ENCODE data around the gene FGF8. TPM values are rescaled to one million over a fixed set of nuclear protein-coding genes. Genes with fewer than 3 reads are reported as not detected.

The FGF8 gene
- total and polyA plus RNA-seq, 4 donors: 0.08 TPM; not detected in 3

- H3K9me3 ChIP-seq (ENCODE audit: control insufficient read depth in 4 of 4, insufficient read depth in 3 of 4, low read length in 3 of 4): no peaks in the 10 kb centered on the region
- H3K9ac ChIP-seq (ENCODE audit: insufficient read depth in 1 of 2, low read length in 2 of 2): no peak overlapping the region
- H3K27me3 ChIP-seq (ENCODE audit: control insufficient read depth in 3 of 3, insufficient read depth in 3 of 3, low read length in 2 of 3): peaks cover 0 to 5% (median 3%) of the 10 kb centered on the region in 3 donors
- no peaks in the 10 kb centered on the region for H3K36me3 ChIP-seq (ENCODE audit: control insufficient read depth in 4 of 4, insufficient read depth in 4 of 4, low read length in 4 of 4)
- DNase-seq: no peak
- H3K4me1 ChIP-seq (ENCODE audit: control insufficient read depth in 5 of 5, insufficient read depth in 5 of 5, low read length in 5 of 5): no peaks in the 10 kb centered on the region
- 75 to 77% methylated on average over 3 of the region's 3 CpGs for WGBS, 2 donors
- no peak overlapping the region for H3K4me3 ChIP-seq
- no peak overlapping the region for H3K27ac ChIP-seq (ENCODE audit: low read depth in 1 of 2, low read length in 1 of 2)
- TF ChIP-seq, protein P1, sequence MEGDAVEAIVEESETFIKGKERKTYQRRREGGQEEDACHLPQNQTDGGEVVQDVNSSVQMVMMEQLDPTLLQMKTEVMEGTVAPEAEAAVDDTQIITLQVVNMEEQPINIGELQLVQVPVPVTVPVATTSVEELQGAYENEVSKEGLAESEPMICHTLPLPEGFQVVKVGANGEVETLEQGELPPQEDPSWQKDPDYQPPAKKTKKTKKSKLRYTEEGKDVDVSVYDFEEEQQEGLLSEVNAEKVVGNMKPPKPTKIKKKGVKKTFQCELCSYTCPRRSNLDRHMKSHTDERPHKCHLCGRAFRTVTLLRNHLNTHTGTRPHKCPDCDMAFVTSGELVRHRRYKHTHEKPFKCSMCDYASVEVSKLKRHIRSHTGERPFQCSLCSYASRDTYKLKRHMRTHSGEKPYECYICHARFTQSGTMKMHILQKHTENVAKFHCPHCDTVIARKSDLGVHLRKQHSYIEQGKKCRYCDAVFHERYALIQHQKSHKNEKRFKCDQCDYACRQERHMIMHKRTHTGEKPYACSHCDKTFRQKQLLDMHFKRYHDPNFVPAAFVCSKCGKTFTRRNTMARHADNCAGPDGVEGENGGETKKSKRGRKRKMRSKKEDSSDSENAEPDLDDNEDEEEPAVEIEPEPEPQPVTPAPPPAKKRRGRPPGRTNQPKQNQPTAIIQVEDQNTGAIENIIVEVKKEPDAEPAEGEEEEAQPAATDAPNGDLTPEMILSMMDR (IDR thresholded peaks at IDR 0.05; ENCODE audit: control extremely low read depth, extremely low read depth): no peak
- ATAC-seq (ENCODE audit: insufficient read depth, low FRiP score): no peak
Observed at GRCh38 chr10:101736666-101737065, 39.2 kb downstream of the FGF8 start.

GRCh38 chr10:101732096-101732495 lies 43.8 kb downstream of the FGF8 start:
- no peaks in the 10 kb centered on the region for H3K4me1 ChIP-seq (ENCODE audit: control insufficient read depth in 5 of 5, insufficient read depth in 5 of 5, low read length in 5 of 5)
- H3K36me3 ChIP-seq (ENCODE audit: control insufficient read depth in 4 of 4, insufficient read depth in 4 of 4, low read length in 4 of 4): no peaks in the 10 kb centered on the region
- TF ChIP-seq, protein P1 (IDR thresholded peaks at IDR 0.05; ENCODE audit: control extremely low read depth, extremely low read depth): no peak
- WGBS, 2 donors: 74% methylated on average over 1 of the region's 1 CpG
- no peak for ATAC-seq (ENCODE audit: insufficient read depth, low FRiP score)
- DNase-seq: no peak
- no peaks in the 10 kb centered on the region for H3K9me3 ChIP-seq (ENCODE audit: control insufficient read depth in 4 of 4, insufficient read depth in 3 of 4, low read length in 3 of 4)
- peaks cover 0 to 3% (median 0%) of the 10 kb centered on the region in 3 donors for H3K27me3 ChIP-seq (ENCODE audit: control insufficient read depth in 3 of 3, insufficient read depth in 3 of 3, low read length in 2 of 3)
- no peak overlapping the region for H3K27ac ChIP-seq (ENCODE audit: low read depth in 1 of 2, low read length in 1 of 2)
- H3K4me3 ChIP-seq: no peak overlapping the region
- no peak overlapping the region for H3K9ac ChIP-seq (ENCODE audit: insufficient read depth in 1 of 2, low read length in 2 of 2)

GRCh38 chr10:101726115-101726387 lies 49.9 kb downstream of the FGF8 start:
- H3K36me3 ChIP-seq (ENCODE audit: control insufficient read depth in 4 of 4, insufficient read depth in 4 of 4, low read length in 4 of 4): no peaks in the 10 kb centered on the region
- no peaks in the 10 kb centered on the region for H3K9me3 ChIP-seq (ENCODE audit: control insufficient read depth in 4 of 4, insufficient read depth in 3 of 4, low read length in 3 of 4)
- no peak overlapping the region for H3K9ac ChIP-seq (ENCODE audit: insufficient read depth in 1 of 2, low read length in 2 of 2)
- no peaks in the 10 kb centered on the region for H3K27me3 ChIP-seq (ENCODE audit: control insufficient read depth in 3 of 3, insufficient read depth in 3 of 3, low read length in 2 of 3)
- 80 to 85% methylated on average over 2 of the region's 2 CpGs for WGBS, 2 donors
- DNase-seq: no peak
- TF ChIP-seq, protein P1 (IDR thresholded peaks at IDR 0.05; ENCODE audit: control extremely low read depth, extremely low read depth): no peak
- H3K27ac ChIP-seq (ENCODE audit: low read depth in 1 of 2, low read length in 1 of 2): no peak overlapping the region
- no peak for ATAC-seq (ENCODE audit: insufficient read depth, low FRiP score)
- no peak overlapping the region for H3K4me3 ChIP-seq
- H3K4me1 ChIP-seq (ENCODE audit: control insufficient read depth in 5 of 5, insufficient read depth in 5 of 5, low read length in 5 of 5): peaks cover 0 to 12% (median 0%) of the 10 kb centered on the region in 5 donors

All from lung (tissue), 12 donors.